ENCODE results near the gene HLA-G.
"Not testable (repeated sequence)": the region's sequence is repeated elsewhere in the genome, so short reads cannot be mapped to it uniquely, and the experiment has no call there.

Gene HLA-G

GRCh38 chr6:29827579-29828470 lies at the start of gene HLA-G:
TSS of gene HLA-G (plus strand) at chr6:29827825. CDS start at chr6:29827845, 20 bp downstream.
- no peak for DNase-seq (ENCODE audit: low read depth in 2 of 2)

GRCh38 chr6:29780019-29780698 lies 47.5 kb upstream of the HLA-G start:
- not testable (repeated sequence) for DNase-seq (ENCODE audit: low read depth in 2 of 2)

DNA sequence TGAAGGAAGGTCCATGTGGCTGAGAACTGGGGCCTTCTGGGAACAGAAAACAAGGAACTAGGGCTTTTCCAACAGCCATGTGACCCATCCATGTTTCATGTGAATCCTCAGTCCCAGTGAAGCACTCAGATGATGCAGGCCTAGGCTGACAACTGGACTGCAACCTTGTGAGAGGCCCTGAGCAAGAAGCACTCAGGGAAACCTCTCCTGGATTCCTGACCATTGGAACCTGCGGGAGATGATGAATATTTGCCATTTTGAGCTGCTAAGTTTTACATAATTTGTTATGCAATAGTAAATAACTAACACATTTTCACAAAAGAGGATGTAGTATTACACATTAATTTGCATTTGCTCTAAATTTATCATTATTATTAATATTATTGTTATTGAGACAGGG lies 38.4 kb upstream of the HLA-G start:
- no peak for DNase-seq (ENCODE audit: low read depth in 2 of 2)

GRCh38 chr6:29790626-29791025 lies 37.0 kb upstream of the HLA-G start:
- no peak for DNase-seq (ENCODE audit: low read depth in 2 of 2)

- DNase-seq (ENCODE audit: low read depth in 2 of 2) = no peak
Measured at GRCh38 chr6:29791162-29791561, 36.5 kb upstream of the HLA-G start.

DNA sequence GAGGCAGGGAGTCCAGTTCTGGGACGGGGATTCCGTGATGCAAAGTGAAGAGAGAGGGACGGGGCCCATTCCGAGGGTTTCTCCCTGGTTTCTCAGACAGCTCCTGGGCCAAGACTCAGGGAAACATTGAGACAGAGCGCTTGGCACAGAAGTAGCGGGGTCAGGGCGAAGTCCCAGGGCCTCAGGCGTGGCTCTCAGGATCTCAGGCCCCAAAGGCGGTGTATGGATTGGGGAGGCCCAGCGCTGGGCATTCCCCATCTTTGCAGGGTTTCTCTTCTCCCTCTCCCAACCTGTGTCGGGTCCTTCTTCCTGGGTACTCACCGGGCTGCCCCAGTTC lies 35.9 kb upstream of the HLA-G start:
- DNase-seq (ENCODE audit: low read depth in 2 of 2) = no peak

DNA sequence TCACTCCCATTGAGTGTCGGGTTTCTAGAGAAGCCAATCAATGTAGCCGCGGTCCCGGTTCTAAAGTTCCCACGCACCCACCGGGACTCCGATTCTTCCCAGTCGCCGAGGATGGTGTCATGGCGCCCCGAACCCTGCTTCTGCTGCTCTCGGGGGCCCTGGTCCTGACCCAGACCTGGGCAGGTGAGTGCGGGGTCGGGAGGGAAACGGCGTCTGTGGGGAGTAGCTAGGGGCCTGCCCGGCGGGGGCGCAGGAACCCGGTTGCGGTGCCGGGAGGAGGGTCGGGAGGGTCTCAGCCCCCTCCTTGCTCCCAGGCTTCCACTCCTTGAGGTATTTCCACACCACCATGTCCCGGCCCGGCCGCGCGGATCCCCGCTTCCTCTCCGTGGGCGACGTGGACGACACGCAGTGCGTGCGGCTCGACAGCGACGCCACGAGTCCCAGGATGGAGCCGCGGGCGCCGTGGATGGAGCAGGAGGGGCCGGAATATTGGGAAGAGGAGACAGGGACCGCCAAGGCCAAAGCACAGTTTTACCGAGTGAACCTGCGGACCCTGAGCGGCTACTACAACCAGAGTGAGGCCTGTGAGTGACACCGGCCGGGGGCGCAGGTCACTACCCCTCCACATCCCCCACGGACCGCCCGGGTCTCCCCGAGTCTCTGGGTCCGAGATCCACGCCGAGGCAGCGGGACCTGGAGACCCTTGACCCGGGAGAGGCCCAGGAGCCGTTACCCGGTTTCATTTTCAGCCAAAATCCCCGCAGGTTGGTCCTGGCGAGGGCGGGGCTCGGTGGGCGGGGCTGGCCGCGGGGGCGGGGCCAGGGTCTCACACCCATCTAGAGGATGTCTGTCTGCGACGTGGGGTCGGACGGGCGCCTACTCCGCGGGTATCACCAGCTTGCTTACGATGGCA lies 35.2 kb upstream of the HLA-G start:
- DNase-seq (ENCODE audit: low read depth in 2 of 2) = peak; percentile 47 to 63

DNA sequence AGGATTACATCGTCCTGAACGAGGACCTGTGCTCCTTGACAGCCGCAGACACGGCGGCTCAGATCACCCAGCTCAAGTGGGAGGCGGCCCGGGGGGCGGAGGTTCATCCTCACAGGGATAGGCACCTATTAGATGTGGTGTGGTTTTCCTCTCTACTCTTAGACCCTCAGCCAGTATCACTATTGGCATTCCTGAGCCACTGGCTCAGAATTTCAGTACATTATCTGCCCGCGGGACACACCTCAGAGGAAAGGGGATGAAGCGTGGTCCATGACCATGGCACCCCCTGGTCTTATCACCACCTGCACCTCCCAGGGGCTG lies 34.6 kb upstream of the HLA-G start:
- no peak for DNase-seq (ENCODE audit: low read depth in 2 of 2)

DNA sequence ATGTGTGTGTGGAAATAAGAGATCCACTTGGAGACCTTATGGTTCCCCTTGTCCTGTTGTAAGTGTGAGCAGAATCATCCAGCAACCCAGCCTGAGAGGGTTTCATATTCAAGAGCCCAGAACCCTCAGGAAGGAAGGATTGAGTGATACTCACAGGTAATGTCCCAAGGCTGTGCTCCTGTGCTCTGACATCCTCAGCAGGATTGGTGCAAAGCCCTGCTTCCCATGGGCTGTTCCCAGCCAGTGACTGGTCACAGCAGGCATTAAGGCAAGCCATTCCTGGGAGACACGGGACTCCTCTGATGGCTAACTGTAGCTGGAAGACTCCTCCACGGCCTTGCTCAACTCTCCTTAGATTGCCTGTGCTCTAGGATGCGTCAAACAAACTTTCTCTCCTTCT lies 33.8 kb upstream of the HLA-G start:
- DNase-seq (ENCODE audit: low read depth in 2 of 2) = no peak

DNA sequence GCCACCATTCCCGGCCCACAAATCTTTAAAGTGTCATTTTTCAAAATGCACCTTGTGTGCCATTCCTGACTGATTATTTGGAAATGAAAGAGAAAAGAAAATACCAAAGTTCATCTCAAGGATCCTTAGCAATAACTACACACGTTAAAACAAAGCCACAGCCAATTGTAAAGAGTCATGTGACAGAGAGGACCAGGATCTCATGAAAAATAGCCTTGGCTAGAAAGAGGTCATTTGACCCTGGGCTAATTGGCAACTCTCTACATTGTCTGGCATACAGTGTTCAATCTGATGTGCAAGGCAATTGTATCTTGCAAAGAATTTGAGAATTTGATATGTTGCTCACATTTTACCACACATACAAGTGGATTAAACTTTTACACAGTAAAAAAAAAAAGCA lies 31.6 kb upstream of the HLA-G start:
- DNase-seq (ENCODE audit: low read depth in 2 of 2) = no peak

- DNase-seq (ENCODE audit: low read depth in 2 of 2) = no peak
Measured at GRCh38 chr6:29797135-29797534, 30.5 kb upstream of the HLA-G start.

- DNase-seq (ENCODE audit: low read depth in 2 of 2) = no peak
Measured at GRCh38 chr6:29797966-29798365, 29.7 kb upstream of the HLA-G start.

GRCh38 chr6:29800254-29800653 lies 27.4 kb upstream of the HLA-G start:
- DNase-seq (ENCODE audit: low read depth in 2 of 2) = no peak

DNA sequence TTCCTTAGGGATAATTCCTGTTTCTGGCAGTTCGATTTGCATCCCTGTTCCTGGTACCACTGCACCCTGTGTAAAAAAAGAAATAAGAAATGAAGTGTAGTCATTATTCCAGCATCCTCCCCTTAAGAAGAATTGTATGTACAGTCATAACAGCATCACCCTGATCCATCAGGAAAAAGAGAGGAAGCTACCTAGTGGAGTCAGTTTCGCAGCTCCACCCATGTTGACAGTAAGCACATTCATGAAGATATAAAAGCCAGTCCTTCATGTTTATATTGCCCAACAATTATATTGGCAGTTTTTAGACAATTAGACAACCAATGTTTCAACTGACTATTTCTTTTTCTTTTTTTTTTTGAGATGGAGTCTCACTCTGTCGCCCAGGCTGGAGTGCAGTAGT lies 21.2 kb upstream of the HLA-G start:
- DNase-seq (ENCODE audit: low read depth in 2 of 2) = no peak

GRCh38 chr6:29809249-29809648 lies 18.4 kb upstream of the HLA-G start:
- DNase-seq (ENCODE audit: low read depth in 2 of 2) = no peak

DNA sequence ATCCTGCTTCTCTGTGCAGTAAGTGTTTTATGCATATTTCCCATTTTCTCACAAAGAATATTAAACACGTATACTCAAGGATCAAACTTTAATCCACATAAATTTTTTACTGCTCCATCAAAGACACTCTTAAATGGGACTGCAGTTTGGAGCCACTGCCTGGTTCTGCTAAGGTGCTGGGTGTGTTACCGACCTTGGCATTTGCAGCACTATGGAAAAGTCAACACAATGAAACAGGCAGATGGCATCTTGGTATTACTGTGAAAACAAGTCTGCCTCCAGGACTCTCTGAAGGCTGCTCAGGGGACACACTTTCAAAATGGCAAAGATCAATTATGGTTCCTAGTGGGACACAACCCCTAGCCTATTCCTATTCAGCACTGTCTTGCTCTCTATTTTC lies 17.3 kb upstream of the HLA-G start:
- no peak for DNase-seq (ENCODE audit: low read depth in 2 of 2)

GRCh38 chr6:29811377-29811776 lies 16.2 kb upstream of the HLA-G start:
- DNase-seq (ENCODE audit: low read depth in 2 of 2) = no peak

- DNase-seq (ENCODE audit: low read depth in 2 of 2) = no peak
Measured at GRCh38 chr6:29813066-29813465, 14.6 kb upstream of the HLA-G start.

GRCh38 chr6:29813809-29814208 lies 13.8 kb upstream of the HLA-G start:
- DNase-seq (ENCODE audit: low read depth in 2 of 2) = no peak

GRCh38 chr6:29814379-29815117 lies 13.1 kb upstream of the HLA-G start:
- DNase-seq (ENCODE audit: low read depth in 2 of 2) = no peak

DNA sequence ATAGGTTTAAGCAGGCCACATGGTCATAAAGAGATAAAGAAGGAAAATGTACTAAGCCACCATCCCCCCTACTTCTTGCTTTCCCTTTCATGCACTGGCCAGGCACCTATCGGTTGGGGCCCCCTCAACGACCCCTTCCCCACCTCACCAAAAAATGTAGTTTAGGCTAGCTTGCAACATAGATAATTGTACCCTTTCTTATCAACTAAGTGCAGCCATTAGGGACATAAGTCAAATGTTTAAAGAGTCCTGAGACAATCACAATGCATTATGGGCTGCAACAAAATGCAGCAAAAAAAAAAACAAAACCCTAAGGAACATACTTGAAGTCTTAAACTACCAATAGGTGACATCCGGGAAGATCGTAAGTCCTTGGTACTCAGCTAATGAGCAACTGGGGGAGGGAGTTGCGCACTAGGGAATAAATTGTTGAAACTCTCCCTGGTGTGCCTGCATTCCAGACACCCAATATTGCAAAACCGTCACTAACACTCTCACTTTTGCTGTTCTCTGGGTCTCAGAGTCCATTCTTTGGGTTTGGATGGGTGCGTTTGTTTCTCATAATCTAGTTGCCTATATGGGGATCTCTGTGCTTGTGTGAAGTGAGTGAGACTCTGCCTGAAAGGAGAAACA lies 12.4 kb upstream of the HLA-G start:
- DNase-seq (ENCODE audit: low read depth in 2 of 2) = no peak

Data from activated CD4-positive, alpha-beta T cell treated with anti-CD3 and anti-CD28 coated beads for 24 hours (primary cell).